GM19240 (cell line): ENCODE results near the gene PLA2G10.
"Not testable (repeated sequence)": the region's sequence is repeated elsewhere in the genome, so short reads cannot be mapped to it uniquely, and the experiment has no call there.

ENCODE experiments used
- DNase-seq: peaks from one replicate; pipeline ENCODE4 v3.0.0; 2011; ENCODE audit warnings: low spot score; ENCODE audit not compliant: insufficient read length

PLA2G10 gene

GRCh38 chr16:14667347-14668266, 26.5 kb downstream of the PLA2G10 start:
- no peak for DNase-seq

- DNase-seq, result peak; percentile 27
Measured at GRCh38 chr16:14658063-14658462, 36.0 kb downstream of the PLA2G10 start.

- DNase-seq, result no peak
Measured at GRCh38 chr16:14652726-14653125, 41.4 kb downstream of the PLA2G10 start.

GRCh38 chr16:14650629-14651028, 43.5 kb downstream of the PLA2G10 start:
- no peak for DNase-seq

- DNase-seq, result no peak
Measured at GRCh38 chr16:14649816-14650215, 44.3 kb downstream of the PLA2G10 start.

- no peak for DNase-seq
Measured at GRCh38 chr16:14641926-14642325, 52.2 kb downstream of the PLA2G10 start.

GRCh38 chr16:14641206-14641605, 52.9 kb downstream of the PLA2G10 start:
- DNase-seq, result no peak

- DNase-seq, result no peak
Measured at GRCh38 chr16:14640538-14640937, 53.6 kb downstream of the PLA2G10 start.

- DNase-seq, result not testable (repeated sequence)
Measured at GRCh38 chr16:14636951-14637240, 57.2 kb downstream of the PLA2G10 start.

- not testable (repeated sequence) for DNase-seq
Measured at GRCh38 chr16:14636179-14636950, 57.7 kb downstream of the PLA2G10 start.

- no peak for DNase-seq
Measured at GRCh38 chr16:14635395-14636165, 58.5 kb downstream of the PLA2G10 start.

- DNase-seq, result no peak
Measured at GRCh38 chr16:14634389-14634725, 59.8 kb downstream of the PLA2G10 start.

GRCh38 chr16:14632693-14633569, 61.2 kb downstream of the PLA2G10 start, which contains the start of gene BFAR:
Gene BFAR, plus strand, starts transcription at chr16:14632951. Its CDS starts 11,396 bp downstream, at chr16:14644347.
- peak; percentile 83 for DNase-seq

GRCh38 chr16:14630620-14631330, 63.3 kb downstream of the PLA2G10 start:
- DNase-seq, result not testable (repeated sequence)

- DNase-seq, result peak; percentile 82
Measured at GRCh38 chr16:14629919-14630619, 64.0 kb downstream of the PLA2G10 start, which contains the start of gene PARN. Gene PARN, minus strand, starts transcription at chr16:14630260. Its CDS starts 135 bp downstream, at chr16:14630125.

- DNase-seq, result no peak
Measured at GRCh38 chr16:14629612-14629918, 64.5 kb downstream of the PLA2G10 start.

- DNase-seq, result no peak
Measured at GRCh38 chr16:14628806-14629611, 65.1 kb downstream of the PLA2G10 start.

GRCh38 chr16:14627078-14627477, 67.0 kb downstream of the PLA2G10 start:
- DNase-seq, result no peak
